HG03103 (cell line): ENCODE measurements around the gene TSPO.
"Not testable (repeated sequence)": the region's sequence is repeated elsewhere in the genome, so short reads cannot be mapped to it uniquely, and the experiment has no call there.

ENCODE experiments used
- ATAC-seq: cut with Tn5 transposase; IDR thresholded peaks from one replicate; pipeline ENCODE4 v1.9.1; 2021; ENCODE audit warnings: low read depth; ENCODE audit not compliant: unreplicated experiment

The TSPO gene

DNA sequence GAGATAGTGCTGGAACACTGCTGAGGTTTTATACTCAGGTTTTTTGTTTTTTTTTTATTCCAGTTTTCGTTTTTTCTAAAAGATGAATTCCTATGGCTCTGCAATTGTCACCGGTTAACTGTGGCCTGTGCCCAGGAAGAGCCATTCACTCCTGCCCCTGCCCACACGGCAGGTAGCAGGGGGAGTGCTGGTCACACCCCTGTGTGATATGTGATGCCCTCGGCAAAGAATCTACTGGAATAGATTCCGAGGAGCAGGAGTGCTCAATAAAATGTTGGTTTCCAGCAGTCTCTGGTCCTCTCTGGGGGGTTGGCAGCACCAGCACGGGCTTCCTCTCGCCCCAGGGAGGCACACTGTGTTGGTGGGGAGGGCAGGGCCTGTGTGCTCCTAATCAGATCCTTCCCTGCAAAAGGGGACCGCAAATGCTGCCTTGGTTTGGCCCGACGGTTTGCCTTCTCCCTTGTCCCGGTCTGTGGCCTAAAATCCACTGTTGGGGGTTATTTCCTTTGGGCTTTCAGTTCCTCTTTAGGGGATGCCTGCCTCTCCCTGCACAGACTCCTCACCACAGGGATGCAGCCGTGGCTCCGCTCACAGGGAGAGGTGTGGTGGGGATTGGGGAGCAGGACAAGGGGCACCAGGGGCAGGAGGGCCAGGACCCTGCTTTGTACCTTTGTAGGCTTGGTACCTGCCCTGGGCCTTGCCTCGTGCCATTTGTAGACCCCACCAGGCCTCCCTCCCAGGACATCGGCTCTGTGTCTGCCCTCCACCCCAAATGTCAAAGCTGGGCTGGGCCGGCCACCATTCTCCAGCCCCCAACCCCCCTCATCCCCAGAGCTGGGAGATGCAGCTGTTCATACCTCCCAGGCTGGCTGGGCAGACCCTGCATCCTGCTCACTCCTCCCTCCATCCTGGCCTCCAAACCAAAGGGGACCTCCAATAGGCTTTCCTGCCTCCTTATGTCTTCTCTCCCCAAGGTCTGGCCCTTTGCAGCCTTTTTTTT, 21.6 kb upstream of the TSPO start:
- ATAC-seq, result no peak

DNA sequence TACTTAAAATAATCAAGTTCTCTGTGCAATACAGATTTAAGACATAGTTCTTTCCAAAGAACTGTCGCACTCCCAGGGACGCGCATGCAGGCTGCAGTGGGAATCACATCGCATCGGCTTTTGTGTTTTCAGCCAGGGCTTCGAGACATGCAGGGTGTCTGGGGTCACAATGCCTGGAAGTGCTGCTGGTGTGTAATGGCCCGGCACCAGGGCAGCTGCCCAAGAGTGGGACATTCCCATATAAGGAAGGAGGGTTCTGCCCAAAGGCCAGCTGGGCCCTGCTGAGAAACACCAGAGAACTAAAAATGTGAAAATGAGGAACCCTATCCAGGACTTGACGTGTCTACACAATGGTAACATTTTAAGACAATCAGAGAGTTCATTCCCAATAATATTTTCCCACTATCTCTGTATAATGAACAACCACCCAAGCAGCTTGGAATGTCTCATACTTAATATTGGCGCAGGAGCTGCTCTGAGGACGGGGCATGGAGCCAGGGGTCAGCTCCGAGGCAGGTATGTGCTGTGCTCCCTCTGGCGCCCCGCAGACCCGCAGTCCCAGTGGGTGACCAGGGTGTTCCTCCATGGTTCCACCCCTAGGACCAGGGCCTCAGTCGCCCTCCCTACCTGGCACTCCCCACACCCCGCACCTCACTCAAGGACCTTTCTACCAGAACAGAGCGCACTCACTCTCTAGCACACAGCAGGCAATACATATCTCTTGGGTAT, 19.4 kb upstream of the TSPO start:
- no peak for ATAC-seq

DNA sequence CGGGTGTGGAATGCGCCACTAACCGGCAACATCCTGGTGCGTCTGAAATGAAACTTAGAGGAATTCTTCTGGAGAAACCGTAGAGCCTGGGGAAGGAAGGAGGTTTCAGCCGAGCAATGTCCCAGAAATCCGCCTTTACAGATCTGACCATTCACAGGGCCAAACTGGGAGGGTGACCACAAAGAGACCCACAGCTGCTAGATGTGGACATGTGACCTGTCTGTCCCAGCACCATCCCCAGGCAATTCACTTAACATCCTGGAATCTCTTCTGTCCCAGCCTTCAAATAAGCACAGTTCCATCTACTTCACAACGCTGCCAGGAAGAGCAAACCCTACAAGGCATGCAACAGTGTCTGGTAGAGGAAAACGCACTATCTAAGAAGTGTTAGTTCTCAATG, 18.0 kb upstream of the TSPO start:
- ATAC-seq, result no peak

DNA sequence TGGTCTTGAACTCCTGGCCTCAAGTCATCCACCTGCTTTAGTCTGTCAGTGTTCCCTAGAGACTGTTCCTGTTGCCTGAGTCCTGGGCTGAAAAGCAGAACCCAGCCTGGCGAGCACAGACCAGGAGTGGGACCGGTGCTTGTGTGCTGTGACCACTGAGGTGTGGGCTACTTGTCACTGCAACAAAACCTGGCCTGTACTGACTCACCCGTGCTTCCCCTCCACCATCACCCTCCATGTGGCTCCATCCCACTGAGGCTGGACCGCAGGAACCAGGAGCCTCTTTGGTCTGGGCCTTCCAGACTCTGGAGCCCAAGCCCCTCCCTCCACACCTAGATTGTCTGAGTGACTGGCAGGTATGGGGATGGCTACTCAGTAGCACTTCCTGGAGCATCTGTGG, 16.8 kb upstream of the TSPO start:
- ATAC-seq, result no peak

DNA sequence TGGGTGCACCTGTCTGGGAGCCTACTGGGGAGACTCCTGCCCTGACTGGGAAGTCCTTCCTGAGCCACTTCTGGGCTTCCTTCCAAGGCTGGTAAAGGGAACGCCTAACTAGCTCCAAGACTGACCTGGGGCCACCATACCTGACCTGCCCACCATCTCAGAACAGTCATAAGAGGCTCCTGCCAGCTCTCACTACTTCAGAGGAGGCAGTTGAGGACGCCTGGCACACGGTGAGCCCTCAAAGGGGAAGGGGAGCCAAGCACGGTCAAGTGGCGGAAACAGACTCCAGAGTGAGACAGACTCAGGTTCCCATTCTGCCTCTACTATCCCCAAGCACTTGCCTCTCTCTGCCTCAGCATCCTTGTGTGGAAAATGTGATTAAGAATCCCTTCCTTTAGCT, 15.8 kb upstream of the TSPO start:
- ATAC-seq, result no peak

DNA sequence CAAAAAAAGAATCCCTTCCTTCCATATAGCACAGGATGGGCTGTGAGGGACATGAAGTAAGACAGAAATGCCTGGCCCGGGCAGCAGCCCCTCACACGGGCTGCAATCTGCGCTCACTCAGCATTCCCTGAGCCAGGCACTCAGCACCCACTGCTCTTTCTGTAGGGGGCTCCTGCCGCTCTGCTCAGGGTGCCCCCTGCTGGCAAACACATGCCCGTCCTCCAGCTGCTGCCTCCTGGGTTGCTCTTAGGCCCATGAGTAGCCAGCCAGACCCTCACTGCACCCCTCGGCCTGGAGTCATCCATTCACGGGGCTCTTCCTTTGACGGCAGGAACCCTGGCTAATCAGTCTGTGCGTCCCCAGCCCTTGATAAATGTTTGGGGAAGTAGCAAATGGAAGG, 15.1 kb upstream of the TSPO start:
- no peak for ATAC-seq

DNA sequence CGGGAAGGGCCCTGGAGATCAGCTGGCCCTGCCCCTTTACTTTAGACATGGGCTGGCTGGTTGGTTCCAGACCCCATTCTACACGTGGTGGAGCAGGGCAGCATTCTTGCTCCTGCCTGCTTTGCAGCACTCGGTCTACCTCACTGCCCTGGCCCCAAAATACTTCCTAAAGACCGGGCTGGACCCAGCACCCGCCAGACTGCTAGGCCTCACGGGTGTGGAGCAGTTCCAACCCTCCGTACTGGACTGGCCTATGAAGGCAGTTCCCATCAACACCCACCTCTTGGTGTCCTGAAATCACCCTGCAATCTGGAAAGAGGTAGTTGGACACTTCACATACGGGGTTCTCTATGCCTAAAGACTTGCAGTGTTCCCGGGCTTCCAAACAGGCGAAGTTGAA, 14.6 kb upstream of the TSPO start:
- no peak for ATAC-seq

DNA sequence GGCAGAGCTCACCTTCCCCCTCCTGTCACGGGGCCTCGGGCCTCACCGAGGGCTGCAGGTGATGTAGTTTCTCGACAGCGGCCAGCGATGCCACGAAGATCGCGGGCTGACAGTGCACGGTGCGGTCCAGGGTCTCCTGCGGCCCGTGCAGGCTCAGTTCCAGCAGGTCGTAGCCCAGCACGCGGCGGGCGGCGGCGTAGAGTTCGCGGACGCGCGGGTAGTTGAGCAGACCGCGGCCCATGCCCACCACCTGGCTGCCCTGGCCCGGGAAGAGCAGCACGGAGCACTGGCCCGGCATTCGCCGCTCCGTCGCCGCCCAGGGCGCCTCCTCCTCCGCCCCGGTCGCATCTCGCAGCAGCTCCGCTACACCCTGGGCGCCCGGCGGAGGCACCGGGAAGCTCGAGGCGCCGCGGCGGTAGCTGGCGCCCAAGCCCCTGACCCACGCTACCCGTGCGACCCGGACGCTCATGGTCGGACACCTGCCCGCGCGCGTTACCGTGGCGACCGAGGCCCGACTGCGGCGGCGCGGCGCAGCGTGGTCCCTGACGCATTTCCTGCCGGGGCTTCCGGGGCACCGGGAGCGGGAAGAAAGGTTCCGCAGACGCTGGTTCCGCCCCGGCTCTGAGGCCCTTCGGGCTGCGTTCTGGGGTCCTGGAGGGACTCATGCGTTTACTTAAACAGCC, 8.3 kb upstream of the TSPO start, which contains the start of gene MCAT:
Gene MCAT (minus strand): TSS at position 519 of the 683 bp plus-strand sequence. CDS start 50 bp downstream, at position 469.
- ATAC-seq, result peak; percentile 69

DNA sequence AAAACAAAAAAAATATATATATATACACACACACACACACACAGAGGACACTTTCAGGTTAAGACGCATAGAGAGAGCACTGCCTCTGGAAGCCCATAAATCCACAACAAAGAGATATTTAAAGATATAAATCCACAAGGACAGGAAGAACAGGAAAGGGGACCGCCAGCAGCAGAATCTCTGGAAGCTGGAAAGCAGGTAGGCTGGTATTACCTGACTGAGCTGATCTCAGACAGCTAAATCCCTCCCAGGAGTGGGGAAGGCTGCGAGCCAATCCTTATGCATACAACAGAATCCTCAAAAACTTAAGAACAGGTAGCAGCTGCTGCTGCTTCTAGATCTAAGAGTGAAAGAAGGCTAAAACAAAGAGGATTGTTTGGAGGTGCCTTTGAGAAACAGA, 6.4 kb upstream of the TSPO start:
- no peak for ATAC-seq

DNA sequence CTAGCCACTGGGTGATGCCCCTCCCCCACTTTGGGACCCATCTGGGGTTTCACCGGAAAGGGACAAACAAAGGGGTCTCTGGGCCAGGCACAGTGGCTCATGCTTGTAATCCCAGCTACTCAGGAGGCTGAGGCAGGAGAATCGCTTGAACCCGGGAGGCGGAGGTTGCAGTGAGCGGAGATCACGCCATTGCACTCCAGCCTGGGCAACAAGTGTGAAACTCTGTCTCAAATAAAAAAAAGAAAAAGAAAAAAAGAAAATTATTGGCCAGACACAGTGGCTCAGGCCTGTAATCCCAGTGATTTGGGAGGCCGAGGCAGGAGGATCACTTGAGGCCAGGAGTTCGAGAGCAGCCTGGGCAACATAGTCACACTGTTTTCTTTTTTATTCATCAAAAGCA, 6.0 kb upstream of the TSPO start:
- not testable (repeated sequence) for ATAC-seq

DNA sequence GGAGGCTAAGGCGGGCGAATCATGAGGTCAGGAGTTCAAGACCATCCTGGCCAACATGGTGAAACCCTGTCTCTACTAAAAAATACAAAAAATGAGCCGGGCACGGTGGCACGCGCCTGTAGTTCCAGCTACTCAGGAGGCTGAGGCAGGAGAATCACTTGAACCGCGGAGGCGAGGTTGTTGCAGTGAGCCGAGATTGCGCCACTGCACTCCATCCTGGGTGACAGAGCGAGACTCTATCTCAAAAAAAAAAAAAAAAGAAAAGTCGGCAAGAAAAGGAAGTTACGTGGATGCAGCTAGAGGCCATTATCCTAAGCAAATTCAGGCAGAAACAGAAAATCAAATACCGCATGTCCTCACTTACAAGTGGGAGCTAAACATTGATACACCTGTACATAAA, 5.0 kb upstream of the TSPO start:
- not testable (repeated sequence) for ATAC-seq

DNA sequence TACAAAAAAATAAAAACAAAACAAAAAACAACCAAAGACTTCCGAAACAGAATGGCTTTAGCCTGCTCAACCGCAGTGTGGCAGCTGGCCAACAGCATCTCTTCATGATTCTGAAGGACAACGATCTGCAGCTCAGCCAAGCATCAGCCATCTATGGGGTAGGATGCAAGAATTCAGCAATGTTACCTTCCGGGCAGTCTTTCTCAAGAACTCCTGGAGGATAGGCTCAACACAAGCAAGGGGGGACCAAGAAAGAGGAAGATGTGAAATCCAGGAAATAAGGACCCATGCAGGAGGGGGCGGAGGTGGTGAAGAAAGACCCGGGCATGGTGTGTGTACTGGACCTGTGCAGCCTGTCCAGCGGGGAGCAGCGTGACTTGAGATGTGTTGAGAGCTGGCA, 3.5 kb upstream of the TSPO start:
- ATAC-seq, result no peak

DNA sequence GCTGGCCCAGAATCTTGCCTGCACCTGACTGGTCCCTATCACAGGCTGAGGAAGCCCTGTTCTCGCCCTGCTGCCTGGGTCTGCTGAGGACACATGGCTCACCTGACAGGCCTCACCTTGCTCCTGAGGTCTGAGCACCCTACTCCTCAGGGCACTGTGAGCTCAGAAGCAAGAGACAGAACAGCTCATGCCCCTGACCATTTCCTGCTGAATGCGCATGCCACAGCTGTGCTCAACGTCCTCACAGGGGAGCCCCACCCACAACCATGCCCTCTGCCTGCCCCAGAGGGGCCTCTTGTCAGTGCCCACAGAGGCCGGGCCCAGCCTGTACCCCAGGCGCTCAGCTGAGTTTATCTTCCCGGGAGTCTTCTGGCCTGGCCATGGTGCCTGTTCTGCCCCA, 2.8 kb upstream of the TSPO start:
- no peak for ATAC-seq

DNA sequence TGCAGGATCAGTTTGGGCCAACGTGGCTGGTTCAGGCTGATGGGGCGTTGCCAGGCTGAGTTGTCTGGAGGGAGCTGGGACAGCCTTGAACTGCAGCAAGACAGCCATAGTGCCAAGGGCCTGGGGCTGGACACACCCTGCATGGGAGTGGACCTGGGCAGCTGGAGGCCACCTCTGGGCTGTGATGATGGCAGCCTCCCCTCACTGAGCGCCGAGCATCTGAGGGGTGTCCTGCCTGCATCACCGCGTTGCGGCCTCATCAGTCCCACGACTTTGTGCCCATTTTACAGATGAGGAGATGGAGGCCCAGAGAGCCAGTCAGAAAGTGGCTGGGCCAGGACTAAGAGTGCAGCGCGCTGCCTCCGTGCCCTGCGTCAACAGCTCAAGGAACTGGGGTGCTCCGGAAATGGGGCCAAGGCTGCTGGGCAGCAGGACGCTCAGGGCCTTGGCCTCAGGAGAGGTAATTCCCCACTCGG, 590 bp upstream of the TSPO start:
- ATAC-seq, result no peak

DNA sequence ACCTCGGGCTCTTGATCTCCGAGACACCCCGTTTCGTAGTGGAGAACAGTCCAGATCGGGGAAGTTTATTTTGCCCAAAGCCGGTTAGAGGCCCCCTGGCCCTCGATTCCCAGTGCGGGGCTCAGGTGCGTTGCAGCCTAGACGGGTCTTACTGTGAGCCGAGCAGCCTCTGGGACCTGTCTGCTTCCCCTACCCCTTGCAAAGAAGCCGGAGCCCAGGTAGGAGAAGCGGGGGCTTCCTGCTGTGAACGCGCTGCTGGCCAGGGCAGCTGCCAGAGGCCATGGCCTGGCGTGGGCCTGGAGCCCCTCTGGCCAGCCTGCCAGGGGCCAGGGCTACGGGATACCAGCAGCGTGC, 621 bp downstream of the TSPO start:
- no peak for ATAC-seq

DNA sequence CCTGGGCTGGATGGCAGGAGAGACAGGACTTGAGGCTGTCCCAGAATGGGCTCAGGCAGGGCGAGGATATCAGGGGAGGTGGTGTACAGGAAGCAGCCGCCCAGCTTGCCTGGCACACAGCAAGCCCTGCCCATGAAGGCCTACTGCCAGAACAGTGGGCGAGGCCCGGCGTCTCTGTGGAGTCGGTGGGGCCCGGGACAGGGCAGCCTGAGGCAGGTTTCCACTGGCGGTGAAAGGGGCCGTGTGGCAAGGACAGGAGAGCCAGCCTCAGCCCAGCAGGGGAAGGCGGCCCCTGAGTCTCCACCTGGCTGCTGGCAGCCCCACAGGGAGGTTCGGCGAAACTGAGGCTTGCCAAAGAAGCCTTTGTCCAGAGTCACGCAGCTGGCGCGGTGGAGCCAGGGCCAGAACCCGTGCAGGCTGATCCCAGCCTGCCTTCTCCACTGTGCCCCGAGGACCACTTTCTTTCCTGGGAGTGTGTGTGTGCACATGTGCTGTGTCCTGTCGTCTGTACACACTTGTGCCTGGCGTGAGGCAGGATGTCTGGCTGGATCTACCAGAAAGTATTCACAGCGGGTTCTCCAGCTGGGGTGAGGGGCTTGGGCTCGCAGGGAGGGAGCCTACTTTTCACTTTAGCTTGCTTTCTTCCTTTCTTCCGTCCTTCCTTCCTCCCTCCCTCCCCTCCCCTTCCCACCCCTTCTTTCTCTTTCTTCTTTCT, 1.2 kb downstream of the TSPO start:
- no peak for ATAC-seq

DNA sequence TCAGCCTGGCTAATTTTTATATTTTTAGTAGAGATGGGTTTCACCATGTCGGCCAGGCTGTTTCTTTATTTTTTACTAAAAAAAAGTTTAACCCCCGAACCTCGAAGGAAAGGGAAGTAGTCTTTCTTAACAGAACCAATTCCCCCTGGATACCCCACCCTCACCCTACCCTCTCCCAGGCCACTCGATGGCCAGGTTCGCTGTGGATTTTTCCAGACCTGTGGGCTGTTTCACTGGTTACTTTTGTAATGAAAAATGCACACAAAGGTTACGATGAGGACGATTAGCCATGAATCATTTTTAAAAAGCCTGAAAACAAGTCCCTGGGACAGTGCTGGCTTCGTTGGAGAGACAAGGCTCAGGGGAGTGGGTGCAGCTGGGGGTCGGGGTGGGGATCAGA, 2.5 kb downstream of the TSPO start:
- no peak for ATAC-seq

DNA sequence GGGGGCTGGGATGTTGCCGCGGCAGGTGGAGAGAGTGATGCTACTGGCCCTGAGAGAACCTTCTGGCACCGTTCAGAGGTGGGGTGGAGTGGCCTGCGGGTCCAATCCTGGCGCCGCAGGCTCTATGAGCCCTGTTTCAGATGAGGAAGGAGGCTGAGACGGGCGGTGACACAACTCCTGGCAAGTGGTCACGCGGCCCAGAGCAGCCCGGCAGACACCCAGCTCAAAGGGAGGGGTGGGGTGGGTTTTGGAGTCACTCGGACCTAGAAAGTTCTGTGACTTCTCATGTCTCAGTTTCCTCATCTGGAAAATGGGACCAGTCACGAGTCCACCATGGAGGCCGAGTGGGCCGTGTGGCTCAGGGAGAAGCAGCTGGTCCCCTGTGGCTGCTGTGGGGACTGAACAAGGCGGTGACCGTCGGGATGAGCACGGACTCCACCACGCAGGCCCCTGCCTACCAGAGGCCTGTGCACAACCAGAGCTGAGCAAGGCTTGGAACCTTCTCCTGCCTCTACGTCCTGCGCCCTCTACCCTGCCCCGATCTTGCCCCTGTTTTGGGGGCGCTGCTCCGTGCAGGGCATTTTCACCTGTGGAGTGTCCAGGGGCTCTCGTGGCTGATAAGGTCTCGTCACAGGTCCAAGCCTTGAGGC, 3.7 kb downstream of the TSPO start:
- no peak for ATAC-seq

DNA sequence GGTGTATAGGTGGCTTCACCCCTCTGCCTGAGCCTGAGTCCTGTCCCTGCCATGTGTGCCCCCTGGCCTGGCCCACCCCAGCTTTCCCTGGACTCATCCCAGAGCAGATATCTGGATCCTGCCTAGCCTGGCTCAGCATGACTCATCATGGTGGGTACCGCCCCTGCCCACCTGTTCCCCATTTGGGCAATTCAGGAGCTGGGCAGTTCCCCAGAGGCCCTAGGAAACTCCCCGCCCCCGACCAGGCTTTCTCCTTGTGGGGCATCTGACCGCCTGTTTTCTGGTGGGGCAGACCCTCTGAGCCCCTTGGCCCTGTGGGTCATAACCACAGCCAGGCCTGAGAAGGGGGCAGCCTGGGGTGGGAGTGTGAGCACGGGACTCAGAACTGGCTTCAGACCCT, 4.4 kb downstream of the TSPO start:
- ATAC-seq, result no peak

DNA sequence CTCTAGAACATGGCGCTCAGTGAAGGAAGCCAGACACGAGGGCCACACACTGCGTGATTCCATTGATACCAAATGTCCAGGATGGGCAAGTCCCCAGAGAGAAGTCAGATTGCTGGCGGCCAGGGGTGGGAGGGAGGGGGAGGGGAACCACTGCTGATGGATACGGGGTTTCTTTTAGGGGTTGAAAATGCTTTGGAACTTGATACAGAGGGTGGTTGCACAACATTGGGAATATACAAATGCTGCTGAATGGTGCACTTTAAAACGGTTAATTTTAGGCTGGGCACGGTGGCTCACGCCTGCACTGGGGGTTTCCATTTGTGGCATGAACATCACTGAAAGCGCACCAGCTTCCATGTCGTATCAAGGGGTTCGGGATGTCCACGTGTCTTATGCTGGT, 5.1 kb downstream of the TSPO start:
- no peak for ATAC-seq
